NCI-H128 (cell line): ENCODE results near the gene OXLD1.
"Not testable (repeated sequence)": the region's sequence is repeated elsewhere in the genome, so short reads cannot be mapped to it uniquely, and the experiment has no call there.

Experiments
- DNase-seq: peaks from one replicate; lab custom pipeline; 2025; ENCODE audit not compliant: unreplicated experiment; lab: John Stamatoyannopoulos, UW

The OXLD1 gene

GRCh38 chr17:81683584-81684441 is 17.4 kb upstream of the OXLD1 start, which contains the start of the genes ARL16 and HGS:
ARL16 (minus strand) TSS chr17:81683797; CDS start chr17:81683753, 44 bp downstream.
HGS (plus strand) TSS chr17:81684011; CDS start chr17:81684067, 56 bp downstream.
- peak; percentile 92 for DNase-seq

- no peak for DNase-seq
Measured at GRCh38 chr17:81683208-81683583, 16.8 kb upstream of the OXLD1 start.

- no peak for DNase-seq
Measured at GRCh38 chr17:81682565-81683207, 16.3 kb upstream of the OXLD1 start.

DNA sequence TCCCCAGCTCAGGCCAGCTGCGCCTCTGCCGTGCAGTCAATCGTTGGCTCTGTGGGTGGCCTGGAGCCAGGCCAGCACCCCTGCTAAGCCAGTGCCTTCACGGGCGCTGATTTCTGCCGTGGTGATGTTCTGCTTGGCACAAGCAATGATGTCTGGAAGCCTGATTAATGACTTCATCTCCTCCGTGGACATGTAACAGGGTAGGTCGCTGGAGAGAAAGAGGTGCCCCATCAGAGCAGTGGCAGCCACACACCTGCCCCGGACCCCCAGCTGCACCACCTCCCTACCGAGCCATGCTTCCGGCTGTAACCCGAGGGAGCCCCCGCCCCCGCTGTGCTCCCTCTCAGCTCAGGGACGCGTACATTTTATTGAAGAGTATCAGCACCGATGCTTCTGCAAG is 15.3 kb upstream of the OXLD1 start:
- no peak for DNase-seq

GRCh38 chr17:81680150-81680549 is 13.7 kb upstream of the OXLD1 start:
- DNase-seq = no peak

GRCh38 chr17:81676906-81677305 is 10.5 kb upstream of the OXLD1 start:
- no peak for DNase-seq

DNA sequence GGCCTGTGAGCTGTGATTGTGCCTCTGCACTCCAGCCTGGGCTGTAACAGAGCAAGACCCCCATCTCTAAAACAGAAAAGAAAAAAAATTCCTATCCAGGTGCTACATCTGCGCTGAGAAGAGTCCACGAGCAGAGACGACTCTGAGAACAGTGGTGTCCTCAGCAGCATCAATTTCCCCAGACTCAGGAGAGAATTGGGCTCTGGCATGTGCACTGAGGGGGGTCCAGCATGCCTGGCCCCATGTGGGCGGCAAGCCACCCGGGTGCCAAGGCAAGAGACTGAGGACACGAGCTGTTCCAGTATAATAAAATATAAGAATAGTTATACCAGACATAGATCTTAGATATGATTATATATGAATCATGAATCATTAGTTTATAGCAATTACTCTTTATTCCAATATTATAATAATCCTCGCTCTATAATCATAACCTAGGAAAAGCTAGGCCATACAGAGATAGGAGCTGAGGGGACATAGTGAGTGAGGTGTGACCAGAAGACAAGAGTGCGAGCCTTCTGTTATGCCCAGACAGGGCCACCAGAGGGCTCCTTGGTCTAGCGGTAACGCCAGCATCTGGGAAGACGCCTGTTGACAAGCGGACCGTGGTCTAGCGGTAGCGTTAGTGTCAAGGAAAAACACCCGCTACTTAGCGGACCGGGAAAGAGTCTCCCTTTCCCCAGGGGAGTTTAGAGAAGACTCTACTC is 9.3 kb upstream of the OXLD1 start:
- not testable (repeated sequence) for DNase-seq

- DNase-seq = no peak
Measured at GRCh38 chr17:81673561-81674258, 7.3 kb upstream of the OXLD1 start.

DNA sequence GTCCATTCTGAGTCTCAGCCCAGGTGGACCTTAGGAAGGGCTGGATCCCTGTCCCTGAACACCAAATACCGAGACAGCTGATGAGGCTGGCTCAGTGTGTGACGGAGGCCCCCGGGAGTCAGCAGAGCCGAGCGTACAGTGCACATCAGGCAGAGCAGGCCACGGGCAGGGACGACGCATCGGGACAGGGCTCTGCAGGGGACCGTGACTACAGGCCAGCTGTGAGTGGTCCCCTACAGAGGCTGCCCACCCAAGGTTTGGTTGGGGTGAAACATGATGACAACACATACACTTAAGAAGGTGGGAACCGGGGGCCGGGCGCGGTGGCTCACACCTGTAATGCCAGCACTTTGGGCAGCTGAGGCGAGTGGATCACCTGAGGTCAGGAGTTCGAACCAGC is 6.5 kb upstream of the OXLD1 start:
- DNase-seq = no peak

DNA sequence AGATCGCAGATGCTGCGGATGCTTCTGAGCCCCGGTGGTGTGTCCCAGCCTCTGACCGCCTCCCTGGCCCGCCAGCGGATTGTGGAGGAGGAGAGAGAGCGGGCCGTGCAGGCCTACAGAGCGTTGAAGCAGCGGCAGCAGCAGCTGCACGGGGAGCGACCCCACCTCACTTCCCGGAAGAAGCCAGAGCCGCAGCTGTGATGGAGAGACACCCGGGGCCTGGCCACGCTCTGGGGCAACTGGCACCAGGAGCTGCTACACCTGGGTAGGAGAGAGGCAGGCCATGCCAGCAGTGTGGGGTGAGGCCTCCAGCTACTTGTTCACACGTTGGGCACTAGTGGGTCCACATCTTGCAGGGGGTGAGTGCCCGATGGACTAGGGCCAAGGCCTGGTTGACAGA is 6.1 kb upstream of the OXLD1 start:
- DNase-seq = no peak

DNA sequence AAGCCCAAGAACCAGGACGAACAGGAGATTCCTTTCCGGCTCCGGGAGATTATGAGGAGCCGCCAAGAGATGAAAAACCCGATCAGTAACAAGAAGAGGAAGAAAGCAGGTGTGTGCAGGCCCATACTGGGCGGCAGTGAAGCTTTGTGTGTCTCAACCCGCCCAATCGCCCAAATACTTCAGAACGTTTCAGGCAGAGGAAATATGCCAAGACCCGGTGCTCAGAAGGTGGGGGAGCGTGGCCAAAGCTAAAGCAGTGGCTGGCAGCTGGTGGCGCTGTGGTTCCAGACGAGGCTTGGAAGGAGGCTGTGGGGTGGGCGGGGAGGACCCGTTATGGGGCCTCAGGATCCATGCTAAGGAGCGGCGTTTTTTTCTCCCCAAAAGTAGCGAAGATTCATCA is 1.3 kb upstream of the OXLD1 start:
- DNase-seq = no peak

GRCh38 chr17:81666092-81666341 is 388 bp downstream of the OXLD1 start:
- no peak for DNase-seq

- no peak for DNase-seq
Measured at GRCh38 chr17:81665205-81666091, 957 bp downstream of the OXLD1 start.

GRCh38 chr17:81664051-81664470 is 2.3 kb downstream of the OXLD1 start:
- DNase-seq = no peak

- no peak for DNase-seq
Measured at GRCh38 chr17:81662002-81662401, 4.4 kb downstream of the OXLD1 start.

- DNase-seq = no peak
Measured at GRCh38 chr17:81660441-81660840, 6.0 kb downstream of the OXLD1 start.

DNA sequence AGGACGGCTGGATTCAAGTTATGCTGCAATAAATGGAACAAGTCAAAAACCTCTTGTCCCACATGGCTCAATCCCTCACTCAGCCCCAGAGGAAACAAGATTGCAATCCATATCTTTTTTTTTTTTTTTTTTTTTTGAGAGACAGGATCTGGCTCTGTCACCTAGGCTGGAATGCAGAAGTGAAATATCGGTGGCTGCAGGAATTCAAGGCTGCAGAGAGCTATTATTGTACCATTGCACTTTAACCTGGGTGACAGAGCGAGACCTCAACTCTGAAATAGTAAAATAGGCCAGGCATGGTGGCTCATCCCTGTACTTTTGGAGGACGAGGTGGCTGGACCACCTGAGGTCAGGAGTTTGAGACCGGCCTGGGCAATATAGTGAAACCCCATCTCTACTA is 7.4 kb downstream of the OXLD1 start:
- no peak for DNase-seq

GRCh38 chr17:81656835-81657234 is 9.6 kb downstream of the OXLD1 start:
- DNase-seq = no peak

DNA sequence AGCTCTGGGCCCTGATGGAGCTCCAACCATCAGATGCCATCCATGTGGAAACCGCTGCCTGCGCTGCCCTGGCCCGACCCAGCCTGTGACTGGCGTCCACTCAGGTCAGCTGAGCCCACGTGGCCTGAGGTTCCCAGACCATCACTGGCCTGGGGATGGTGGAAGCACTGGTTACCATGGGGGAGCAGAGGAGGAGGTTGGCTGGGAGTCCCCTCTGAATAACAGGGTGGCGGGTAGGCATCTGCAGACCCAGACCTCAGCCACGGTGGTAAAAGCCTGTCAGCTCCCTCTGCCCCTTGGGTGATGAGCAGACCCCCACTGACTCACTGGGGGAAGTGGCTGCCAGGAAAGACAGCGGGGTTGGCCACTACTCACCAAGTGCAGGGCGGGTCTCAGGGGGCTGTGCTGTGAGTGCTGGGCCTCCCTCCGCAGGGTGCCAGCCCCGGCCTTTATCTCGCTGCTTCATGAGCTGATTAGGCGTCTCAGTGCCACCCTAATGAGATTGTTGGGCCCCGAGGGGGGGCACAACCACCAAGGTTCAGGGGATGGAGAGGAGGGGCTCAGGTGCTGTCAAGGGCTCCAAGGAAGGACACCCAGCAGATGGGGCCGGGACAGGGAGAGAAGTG is 10.2 kb downstream of the OXLD1 start, which contains the start of gene PDE6G:
TSS of gene PDE6G (minus strand) at position 425 of the 626 bp plus-strand sequence. CDS start 3,237 bp downstream, outside the sequence.
- DNase-seq = no peak
